HG02798 (cell line): Measurements from ENCODE around the gene IL1RN.
"Not testable (repeated sequence)": the region's sequence is repeated elsewhere in the genome, so short reads cannot be mapped to it uniquely, and the experiment has no call there.

Source experiments
- ATAC-seq: cut with Tn5 transposase; IDR thresholded peaks from one replicate; pipeline ENCODE4 v1.9.1; 2021; ENCODE audit warnings: mild to moderate bottlenecking; ENCODE audit not compliant: unreplicated experiment, poor library complexity

Gene IL1RN, protein sequence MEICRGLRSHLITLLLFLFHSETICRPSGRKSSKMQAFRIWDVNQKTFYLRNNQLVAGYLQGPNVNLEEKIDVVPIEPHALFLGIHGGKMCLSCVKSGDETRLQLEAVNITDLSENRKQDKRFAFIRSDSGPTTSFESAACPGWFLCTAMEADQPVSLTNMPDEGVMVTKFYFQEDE

DNA sequence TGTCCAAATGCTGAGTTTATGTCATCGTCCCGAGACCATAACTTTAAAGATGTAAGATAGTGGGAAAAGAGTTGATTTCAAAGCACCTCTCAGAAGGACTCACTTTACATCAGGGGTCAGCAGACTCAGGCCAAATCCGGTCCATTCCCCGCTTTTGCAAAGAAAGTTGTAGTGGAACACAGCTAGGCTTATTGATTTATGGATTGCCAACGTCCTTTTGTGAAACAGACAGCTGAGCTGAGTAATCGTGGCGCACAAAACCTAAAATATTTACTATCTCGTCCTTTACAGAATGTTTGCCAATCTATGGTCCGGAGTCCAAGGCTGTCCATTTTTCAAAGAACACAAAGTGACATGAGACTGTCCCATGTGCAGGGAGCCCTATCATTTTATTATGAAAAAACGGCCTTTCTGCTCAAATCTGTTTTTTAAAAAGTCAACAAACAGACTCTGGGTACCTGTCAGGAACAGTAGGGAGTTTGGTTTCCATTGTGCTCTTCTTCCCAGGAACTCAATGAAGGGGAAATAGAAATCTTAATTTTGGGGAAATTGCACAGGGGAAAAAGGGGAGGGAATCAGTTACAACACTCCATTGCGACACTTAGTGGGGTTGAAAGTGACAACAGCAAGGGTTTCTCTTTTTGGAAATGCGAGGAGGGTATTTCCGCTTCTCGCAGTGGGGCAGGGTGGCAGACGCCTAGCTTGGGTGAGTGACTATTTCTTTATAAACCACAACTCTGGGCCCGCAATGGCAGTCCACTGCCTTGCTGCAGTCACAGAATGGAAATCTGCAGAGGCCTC is at the start of gene IL1RN:
IL1RN (plus strand) TSS at position 754 of the 801 bp plus-strand sequence; CDS start at position 781, 27 bp downstream.
- ATAC-seq: no peak

DNA sequence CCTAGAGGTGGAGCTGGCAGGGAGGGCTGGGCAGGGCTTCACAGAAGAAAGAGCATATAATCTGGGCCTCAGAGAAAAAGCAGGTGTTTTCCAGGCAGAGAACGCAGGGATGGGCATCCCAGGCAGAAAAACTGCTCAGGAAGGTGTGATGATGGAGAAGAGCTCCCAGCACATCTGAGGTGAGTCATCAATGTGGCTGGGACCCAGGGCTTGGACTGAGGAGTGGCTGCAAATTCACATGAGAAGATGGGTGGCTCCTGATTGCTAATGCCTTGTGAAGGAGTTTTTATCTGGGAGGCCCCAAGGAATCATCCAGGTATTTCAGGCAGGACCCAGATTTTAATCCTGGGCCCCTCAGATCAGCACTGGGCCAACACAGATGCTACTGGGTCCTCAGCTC is 49.5 kb upstream of the IL1RN start:
- no peak for ATAC-seq

DNA sequence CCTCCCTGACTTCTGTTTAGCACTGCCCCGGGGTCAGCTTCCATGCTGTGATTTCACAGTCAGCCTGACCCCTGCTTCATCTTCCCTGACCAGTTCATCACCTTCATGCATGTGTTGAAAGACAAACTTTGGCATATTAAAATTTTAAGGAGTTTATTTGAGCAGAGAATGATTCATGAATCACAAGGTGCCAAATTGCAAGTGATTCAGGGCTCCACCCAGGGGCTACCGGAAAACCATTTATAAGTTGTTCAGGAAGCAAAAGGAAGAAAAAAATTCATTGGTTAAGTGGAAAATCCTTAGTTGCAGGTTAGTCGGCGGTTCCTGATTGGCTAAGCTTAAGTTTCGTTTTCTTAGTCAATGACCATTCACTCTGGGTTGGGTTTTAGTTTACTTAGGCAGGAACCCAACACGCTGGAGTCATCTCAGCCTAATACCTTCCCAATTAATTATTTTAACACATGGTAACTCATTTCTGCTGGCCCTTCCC is 49.0 kb upstream of the IL1RN start:
- ATAC-seq: no peak

DNA sequence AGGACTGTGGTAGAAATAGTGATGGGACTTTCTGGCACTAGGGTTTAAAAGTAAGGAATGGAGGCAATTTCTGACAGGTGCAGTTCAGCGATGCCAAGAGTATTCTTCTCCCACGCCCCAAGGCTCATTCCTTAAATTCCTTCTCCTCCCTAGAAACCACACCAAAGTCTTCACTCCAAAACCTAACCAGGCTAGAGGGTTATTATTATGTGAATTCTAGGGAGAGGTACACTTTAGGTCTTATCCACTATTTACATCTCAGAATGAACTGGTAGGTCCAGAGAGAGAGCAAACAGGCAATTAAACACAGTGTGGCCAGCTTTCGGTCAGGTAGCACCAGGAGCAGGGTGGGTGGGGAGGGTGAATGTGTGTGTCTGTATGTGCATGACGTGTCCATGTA is 48.3 kb upstream of the IL1RN start:
- ATAC-seq: no peak

DNA sequence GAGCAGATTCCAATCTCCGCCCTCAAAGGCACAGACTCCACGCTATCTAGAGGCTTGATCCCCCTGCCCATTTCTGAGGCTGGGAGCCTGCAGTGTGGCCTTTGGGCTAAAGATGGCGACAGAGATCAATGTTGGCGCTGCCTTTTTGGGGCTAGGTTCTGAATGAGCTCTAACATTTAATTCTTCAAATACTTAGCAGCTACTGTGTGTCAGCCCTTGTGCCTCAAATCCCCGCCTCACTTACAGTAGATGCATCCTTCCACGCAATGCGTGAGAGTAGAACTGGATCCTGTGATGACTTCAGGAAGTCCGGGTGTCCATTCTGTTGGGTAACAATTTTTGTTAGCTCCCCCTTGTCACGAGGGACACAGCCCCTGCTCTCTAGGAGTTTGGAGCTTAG is 47.3 kb upstream of the IL1RN start:
- peak; percentile 34 for ATAC-seq

DNA sequence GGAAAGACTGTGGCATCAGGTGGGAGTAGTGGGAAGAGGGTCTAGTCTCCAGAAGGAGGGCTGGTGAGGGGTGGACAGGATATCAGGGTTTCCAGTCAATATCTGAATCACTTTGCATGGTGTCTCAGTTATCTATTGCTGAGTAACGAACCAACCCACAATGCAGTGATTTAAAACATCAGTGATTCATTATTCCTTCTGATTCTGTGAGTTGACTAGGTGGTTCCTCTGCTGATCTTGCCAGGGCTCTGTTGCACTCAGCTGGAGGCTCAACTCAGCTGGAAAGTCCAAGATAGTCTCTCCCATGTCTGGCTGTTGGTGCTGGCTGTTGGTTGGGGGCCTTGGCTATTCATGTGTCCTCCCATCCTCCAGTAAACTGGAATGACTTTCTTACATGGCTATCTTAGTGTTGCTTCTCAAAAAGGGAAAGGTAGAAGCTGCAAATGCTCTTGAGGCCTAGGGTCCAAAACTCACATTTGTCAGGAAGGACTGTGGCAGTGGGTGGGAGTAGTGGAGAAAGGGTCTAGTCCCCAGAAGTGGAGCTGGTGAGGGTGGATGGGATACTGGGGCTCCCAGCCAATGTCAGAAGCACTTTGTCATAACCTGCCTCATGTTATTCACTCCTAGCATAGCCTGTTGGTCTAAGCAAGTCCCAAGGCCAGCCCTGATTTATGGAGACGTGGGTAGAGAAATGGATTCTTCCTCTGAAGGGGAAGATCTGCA is 45.7 kb upstream of the IL1RN start:
- ATAC-seq: no peak

DNA sequence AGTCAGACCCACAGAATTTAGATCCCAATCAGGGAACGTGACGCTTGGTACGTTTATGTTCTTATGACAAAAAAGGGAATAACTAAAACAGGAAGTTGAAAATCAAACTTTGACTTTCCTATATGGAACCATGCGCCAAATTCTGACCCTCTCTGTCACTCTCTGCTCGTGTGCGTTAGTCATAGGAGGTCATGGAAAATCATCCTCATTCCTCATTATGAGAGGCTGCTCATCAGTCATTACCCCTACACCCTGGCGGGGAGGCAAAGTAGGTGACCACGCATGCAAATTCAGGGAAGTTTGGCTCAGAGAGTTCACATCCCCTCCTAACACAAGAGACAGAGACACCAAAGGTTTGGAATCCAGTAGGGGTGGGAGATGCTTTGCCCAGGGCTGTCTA is 44.1 kb upstream of the IL1RN start:
- no peak for ATAC-seq

DNA sequence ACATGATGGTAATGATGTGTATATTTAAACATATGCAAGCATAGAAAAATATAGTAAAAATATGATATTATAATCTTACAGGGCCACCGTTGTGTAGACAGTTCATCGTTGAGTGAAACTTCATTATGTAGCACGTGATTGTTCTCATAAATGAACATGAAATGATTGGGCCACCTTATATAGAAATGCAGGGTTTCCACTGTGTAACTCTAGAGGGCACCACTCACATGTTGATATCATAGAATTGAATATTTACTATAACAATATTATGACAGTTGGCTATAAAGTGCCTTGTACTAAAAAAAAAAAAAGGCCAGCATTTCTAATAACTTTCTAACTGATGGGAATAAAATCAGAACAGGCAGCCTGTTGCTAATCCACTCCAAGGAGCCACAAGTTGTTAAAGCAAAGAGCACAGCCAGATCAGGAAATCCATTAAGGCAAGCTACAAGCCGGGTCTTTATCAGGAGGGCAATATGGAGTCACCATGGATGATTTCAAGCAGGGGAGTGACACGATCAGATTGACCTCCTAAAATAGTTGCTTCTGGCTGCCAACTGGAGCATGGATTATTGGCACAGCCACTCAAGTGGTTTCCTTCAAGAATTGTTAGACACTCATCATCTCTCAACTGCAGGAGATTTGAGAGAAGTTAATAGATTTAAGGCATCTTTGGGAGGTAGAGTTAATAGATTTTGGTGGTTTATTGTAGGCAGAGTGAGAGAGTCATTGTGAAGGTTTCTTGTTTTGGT is 43.0 kb upstream of the IL1RN start:
- ATAC-seq: no peak

DNA sequence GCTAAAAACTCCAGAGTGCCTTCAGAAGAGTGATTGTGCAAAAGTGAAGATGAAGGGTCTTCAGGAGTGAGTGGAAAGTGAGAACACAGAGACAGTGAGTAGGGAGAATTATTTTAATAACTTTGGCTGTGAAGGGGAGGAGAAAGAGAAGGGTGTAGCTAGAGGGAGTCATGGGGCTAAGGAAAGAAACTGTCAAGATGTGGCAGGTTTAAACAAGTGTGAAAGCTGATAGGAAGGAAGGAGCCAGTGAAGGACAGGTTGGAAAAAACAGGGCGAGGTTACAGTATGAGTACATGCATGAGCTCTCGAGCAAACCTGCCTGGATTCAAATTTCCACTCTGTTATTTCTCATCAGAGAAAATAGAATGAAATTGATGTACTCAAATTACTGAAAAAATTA is 41.9 kb upstream of the IL1RN start:
- ATAC-seq: no peak

DNA sequence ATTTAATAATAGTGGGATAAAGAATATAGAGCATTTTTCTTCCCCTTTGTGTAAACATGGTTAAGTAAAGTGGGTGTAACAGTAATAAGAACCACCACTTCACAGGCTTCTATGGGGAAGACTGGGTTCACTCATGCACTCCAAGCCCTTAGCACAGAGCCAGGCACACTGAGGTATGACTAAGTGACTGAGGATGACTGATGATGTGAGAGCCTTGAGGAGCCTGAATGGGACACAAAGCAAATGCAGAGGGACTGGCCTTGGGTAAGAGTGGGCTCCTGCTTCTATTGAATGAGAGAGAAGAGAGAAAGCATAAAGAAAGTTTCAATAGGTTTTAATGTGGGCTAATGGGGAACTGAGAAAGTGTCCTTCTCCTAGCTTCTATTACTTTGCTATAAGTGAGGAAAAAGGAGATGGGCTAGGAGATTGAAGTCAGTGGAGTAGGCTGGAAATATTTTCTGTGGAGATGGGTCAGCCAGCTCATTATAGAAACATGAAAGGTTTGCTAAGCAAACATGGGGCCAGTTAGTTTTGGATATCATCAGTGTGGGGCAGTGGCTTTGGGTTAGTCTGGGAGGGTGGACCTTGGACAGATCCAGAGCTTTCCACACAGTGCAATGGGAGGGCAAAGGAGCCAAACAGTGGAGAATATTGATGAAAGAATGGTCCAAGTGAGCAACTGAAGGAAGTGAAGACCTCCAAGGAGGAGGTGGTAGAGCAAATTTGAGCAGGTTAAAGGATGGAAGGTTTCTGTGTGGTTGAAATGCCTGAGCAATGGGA is 39.0 kb upstream of the IL1RN start:
- ATAC-seq: no peak

DNA sequence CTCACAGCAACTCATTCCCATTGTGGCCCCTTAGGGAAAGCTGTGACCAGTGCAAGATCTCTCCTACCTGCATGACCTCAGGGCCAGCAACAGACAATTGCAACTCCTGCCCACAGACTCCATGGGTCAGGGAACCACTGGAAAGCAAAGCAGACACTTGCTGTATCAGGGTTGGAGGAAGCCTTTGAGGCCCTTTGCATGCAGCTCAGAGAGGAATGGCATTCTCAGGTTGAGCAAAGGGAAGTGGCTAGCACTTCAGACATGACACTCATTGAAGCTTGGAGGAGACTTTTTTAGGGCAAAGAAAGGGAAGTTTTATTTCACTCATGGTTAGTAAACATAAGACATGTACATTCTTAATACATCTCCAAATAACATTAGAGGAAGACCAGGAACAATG is 37.5 kb upstream of the IL1RN start:
- no peak for ATAC-seq

DNA sequence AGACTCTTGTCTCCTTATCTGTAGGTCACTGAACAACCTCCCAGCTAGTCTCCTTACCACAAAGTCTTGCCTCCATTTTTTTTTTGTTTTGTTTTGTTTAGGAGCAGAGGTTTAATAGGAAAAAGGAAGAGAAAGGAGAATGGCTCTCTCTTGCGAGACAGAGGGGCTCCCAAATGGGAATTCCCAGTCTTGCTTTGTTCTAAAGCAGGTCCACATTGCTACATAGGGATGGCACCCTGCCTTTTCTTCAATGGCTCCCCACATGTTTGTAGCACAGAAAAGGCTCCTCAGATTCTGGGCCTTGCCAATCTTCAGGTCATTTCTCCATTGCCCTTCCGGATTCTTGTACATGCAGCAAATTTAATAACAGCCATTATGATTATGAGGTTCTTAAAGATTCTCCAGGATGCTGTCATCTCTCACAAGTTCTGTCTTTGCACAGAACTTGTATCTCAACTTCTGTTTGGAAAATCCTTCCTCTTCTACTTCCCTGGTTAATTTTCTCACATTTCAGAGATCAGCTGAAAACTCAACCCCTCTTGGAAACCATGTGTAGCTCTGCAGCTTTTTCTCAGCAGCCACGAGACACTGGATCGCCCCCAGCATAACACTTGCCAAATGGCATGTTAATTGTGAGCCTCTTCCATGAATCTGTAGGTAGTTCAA is 36.0 kb upstream of the IL1RN start:
- ATAC-seq: no peak

DNA sequence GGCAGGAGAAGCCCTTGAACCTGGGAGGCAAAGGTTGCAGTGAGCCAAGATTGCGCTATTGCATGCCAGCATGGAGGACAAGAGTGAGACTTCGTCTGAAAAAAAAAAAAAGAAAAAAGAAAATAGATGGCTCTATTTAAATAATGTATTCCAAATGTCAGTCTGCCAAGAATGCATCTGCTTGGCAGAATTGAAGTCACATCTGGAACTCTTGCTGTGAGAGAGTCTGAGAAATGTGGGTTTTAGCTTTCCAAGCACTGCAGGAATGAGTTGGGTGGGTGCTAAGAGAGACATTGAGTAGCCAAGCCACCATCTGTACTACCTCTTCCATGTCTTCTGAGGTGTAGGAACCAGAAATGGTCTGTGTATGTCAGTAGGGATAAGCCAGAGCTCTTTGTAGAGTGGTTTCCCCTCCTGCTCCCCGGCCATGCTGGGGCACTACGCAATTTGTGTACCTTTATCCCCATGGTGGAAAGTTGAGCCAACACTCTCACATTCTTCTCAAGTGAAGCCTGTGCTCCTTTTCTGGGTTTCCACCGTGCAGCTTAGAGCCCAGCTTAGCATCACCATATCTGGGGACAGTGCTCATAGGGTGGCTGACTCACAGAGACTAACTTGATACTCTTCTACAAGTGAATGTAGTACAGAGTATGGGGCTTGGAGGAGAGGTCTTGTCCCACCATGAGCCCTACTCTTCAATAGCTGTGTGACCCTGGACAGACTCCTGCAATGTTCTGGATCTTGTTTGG is 34.4 kb upstream of the IL1RN start:
- no peak for ATAC-seq

DNA sequence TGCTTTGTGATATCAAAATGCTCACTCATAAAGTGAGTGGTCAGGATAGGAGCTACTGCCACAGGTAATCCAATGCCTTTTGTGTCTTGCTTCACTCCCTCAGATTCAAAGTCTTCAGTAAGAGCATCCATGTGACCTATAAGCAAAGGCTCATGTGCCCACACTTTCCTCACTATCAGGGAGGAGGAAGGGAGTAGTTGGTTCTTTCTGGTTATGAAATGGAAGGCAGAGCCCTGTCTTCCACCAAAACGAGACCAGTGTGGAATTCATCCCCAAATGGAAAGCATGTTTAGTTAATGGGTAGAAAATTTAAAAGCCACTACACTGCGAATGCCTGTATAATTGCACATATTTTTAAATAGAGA is 33.8 kb upstream of the IL1RN start:
- no peak for ATAC-seq

DNA sequence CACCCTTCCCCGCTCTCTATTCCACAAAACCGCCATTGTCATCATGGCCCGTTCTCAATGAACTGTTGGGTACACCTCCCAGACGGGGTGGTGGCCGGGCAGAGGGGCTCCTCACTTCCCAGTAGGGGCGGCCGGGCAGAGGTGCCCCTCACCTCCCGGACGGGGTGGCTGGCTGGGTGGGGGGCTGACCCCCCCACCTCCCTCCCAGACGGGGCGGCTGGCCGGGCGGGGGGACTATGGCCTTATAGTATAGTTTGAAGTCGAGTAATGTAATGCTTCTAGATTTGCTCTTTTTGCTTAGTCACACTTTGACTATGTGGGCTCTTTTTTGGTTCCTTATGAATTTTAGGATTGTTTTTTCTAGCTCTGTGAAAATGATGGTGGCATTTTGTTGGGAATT is 31.1 kb upstream of the IL1RN start:
- ATAC-seq: not testable (repeated sequence)

DNA sequence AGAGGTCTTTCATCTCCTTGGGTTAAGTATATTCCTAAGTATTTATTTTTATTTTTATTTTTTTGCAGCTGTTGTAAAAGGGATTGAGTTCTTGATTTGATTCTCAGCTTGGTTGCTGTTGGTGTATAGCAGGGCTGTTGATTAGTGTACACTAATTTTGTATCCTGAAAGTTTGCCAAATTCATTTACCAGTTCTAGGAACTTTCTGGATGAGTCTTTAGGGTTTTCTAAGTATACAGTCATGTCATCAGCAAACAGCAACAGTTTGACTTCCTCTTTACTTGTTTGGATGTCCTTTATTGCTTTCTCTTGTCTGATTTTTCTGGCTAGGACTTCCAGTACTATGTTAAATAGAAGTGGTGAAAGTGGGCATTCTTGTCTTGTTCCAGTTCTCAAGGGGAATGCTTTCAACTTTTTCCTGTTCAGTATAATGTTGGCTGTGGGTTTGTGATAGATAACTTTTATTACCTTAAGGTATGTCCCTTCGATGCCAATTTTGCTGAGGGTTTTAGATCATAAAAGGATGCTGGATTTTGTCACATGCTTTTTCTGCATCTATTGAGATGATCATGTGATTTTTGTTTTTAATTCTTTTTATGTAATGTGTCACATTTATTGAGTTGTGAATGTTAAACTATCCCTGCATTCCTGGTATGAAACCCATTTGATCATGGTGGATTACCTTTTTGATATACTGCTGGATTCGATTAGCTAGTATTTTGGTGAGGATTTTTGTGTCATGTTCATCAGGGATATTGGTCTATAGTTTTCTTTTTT is 30.4 kb upstream of the IL1RN start:
- ATAC-seq: not testable (repeated sequence)

DNA sequence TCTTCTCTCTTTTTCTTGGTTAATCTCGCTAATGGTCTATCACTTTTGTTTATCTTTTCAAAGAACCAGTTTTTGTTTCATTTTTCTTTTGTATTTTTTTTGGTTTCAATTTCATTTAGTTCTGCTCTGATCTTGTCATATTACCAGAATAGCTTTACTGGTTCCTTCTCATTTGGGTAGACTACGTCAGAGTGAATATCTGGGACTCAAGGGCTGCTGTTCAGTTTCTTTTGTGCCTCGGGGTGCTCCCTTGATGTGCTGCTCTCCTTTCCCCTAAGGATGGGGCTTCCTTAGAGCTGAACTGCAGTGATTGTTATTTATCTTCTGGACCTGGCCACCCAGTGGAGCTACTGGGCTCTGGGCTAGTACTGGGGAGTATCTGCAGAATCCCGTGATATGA is 29.4 kb upstream of the IL1RN start:
- ATAC-seq: peak; percentile 60

DNA sequence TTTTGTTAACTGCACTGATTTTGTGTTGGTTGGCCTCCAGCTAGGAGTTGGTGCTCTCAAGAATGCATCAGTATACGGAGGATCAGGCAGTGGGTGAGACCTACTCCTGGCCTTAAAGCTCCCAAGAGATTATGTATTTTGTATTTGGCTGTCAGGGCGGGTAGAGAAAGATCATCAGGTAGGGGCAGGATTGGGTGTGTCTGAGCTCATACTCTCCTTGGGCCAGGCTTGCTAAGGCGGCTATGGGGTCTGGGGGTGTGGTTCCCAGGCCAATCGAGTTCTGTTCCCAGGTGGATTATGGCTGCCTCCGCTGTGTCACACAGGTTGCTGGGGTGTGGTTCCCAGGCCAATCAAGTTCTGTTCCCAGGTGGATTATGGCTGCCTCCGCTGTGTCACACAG is 28.9 kb upstream of the IL1RN start:
- ATAC-seq: no peak
